A549 (cell line): ENCODE data around the gene FAM193A.

Source experiments
- CEBPB ChIP-seq, 2 experiments: fragments of >200 bp in 1 of 2; sonication (Bioruptor Twin) in 1 of 2; formaldehyde crosslinking in 1 of 2; IDR thresholded peaks; 2 replicates each; pipeline ENCODE4 v1.6.1; 2012 to 2016
- CTCF ChIP-seq: fragments of >200 bp; sonication (Bioruptor Twin); formaldehyde crosslinking; IDR thresholded peaks from 3 replicates; pipeline ENCODE4 v1.5.1; 2016
- ELK1 ChIP-seq: fragments of 150-350 bp; IDR thresholded peaks from 2 replicates; pipeline ENCODE4 v1.6.1; 2014; ENCODE audit warnings: low read depth, mild to moderate bottlenecking, low read length
- FOSB ChIP-seq: fragments of 250-450 bp; sonication (Bioruptor Pico); IDR thresholded peaks from 2 replicates; pipeline ENCODE4 v1.5.0; 2020; ENCODE audit warnings: mild to moderate bottlenecking, moderate library complexity
- HOXB13 ChIP-seq: fragments of 250-450 bp; sonication (Bioruptor Pico); IDR thresholded peaks from 2 replicates; pipeline ENCODE4 v1.5.0; 2020; ENCODE audit warnings: low read depth, mild to moderate bottlenecking, moderate library complexity
- MYC ChIP-seq: IDR thresholded peaks from 2 replicates; pipeline ENCODE4 v1.6.1; 2012; ENCODE audit warnings: mild to moderate bottlenecking, inconsistent platforms, low read length, improper control_type of control experiment, borderline replicate concordance
- PBX3 ChIP-seq: IDR thresholded peaks from 2 replicates; pipeline ENCODE4 v1.6.1; 2012
- POLR2A ChIP-seq: IDR thresholded peaks from 2 replicates; pipeline ENCODE4 v1.6.1; 2012; ENCODE audit warnings: mild to moderate bottlenecking, low read length
- RARB ChIP-seq: fragments of 250-450 bp; sonication (Bioruptor Pico); IDR thresholded peaks from 2 replicates; pipeline ENCODE4 v1.8.0; 2021; ENCODE audit warnings: mild to moderate bottlenecking, moderate library complexity
- RCOR1 ChIP-seq: fragments of 150-350 bp; IDR thresholded peaks from 2 replicates; pipeline ENCODE4 v1.6.1; 2014; ENCODE audit warnings: antibody characterized with exemption, low read length, low read depth
- REST ChIP-seq: fragments of 200-600 bp; sonication (generic); IDR thresholded peaks from 2 replicates; pipeline ENCODE4 v1.6.1; 2016; ENCODE audit warnings: antibody characterized with exemption, mild to moderate bottlenecking, moderate library complexity
- SMC3 ChIP-seq: fragments of >200 bp; sonication (Bioruptor Twin); formaldehyde crosslinking; IDR thresholded peaks from 3 replicates; pipeline ENCODE4 v1.6.1; 2018; ENCODE audit warnings: inconsistent platforms

GRCh38 chr4:2765832-2766526 is 229.5 kb downstream of the FAM193A start:
- TF ChIP-seq ELK1: no peak
- TF ChIP-seq FOSB (CRISPR knock-in tag): no peak
- TF ChIP-seq CTCF: no peak
- TF ChIP-seq POLR2A: no peak
- no peak for TF ChIP-seq PBX3
- TF ChIP-seq CEBPB (IDR thresholded peaks at IDR 0.05): no peak
- TF ChIP-seq REST: no peak
- TF ChIP-seq RARB (CRISPR knock-in tag): no peak
- no peak for TF ChIP-seq HOXB13
- no peak for TF ChIP-seq MYC
- no peak for TF ChIP-seq RCOR1
- TF ChIP-seq SMC3: no peak
